GM21381 (cell line): Measurements from ENCODE around the gene ZNF674.
"Not testable (repeated sequence)": the region's sequence is repeated elsewhere in the genome, so short reads cannot be mapped to it uniquely, and the experiment has no call there.

ENCODE experiments used
- ATAC-seq: cut with Tn5 transposase; IDR thresholded peaks from one replicate; pipeline ENCODE4 v1.9.1; 2021; ENCODE audit warnings: mild to moderate bottlenecking, moderate library complexity; ENCODE audit not compliant: unreplicated experiment

The ZNF674 gene

GRCh38 chrX:46571423-46572339 lies 26.5 kb upstream of the ZNF674 start:
- ATAC-seq = no peak

GRCh38 chrX:46569621-46570020 lies 24.4 kb upstream of the ZNF674 start:
- no peak for ATAC-seq

GRCh38 chrX:46567388-46567787 lies 22.2 kb upstream of the ZNF674 start:
- ATAC-seq = no peak

- ATAC-seq = peak; percentile 97
Observed at GRCh38 chrX:46561824-46562657, 16.8 kb upstream of the ZNF674 start.

- no peak for ATAC-seq
Observed at GRCh38 chrX:46559062-46559461, 13.8 kb upstream of the ZNF674 start.

GRCh38 chrX:46554942-46555341 lies 9.7 kb upstream of the ZNF674 start:
- no peak for ATAC-seq

- no peak for ATAC-seq
Observed at GRCh38 chrX:46553935-46554334, 8.7 kb upstream of the ZNF674 start.

GRCh38 chrX:46551494-46552128 lies 6.4 kb upstream of the ZNF674 start:
- ATAC-seq = no peak

GRCh38 chrX:46549914-46550313 lies 4.7 kb upstream of the ZNF674 start:
- ATAC-seq = no peak

GRCh38 chrX:46547857-46548256 lies 2.6 kb upstream of the ZNF674 start:
- ATAC-seq = no peak

- ATAC-seq = not testable (repeated sequence)
Observed at GRCh38 chrX:46544527-46544926, 694 bp downstream of the ZNF674 start.

GRCh38 chrX:46543441-46543840 lies 1.8 kb downstream of the ZNF674 start:
- ATAC-seq = no peak

- ATAC-seq = no peak
Observed at GRCh38 chrX:46531442-46531841, 13.8 kb downstream of the ZNF674 start.

GRCh38 chrX:46530404-46530908 lies 14.8 kb downstream of the ZNF674 start:
- not testable (repeated sequence) for ATAC-seq

GRCh38 chrX:46529740-46530403 lies 15.3 kb downstream of the ZNF674 start:
- ATAC-seq = not testable (repeated sequence)

GRCh38 chrX:46528640-46529039 lies 16.6 kb downstream of the ZNF674 start:
- ATAC-seq = not testable (repeated sequence)

GRCh38 chrX:46506076-46506475 lies 39.1 kb downstream of the ZNF674 start:
- no peak for ATAC-seq

GRCh38 chrX:46502848-46503247 lies 42.4 kb downstream of the ZNF674 start:
- ATAC-seq = no peak

GRCh38 chrX:46500054-46500453 lies 45.2 kb downstream of the ZNF674 start:
- no peak for ATAC-seq

- no peak for ATAC-seq
Observed at GRCh38 chrX:46488712-46489111, 56.5 kb downstream of the ZNF674 start.

- ATAC-seq = no peak
Observed at GRCh38 chrX:46485897-46486296, 59.3 kb downstream of the ZNF674 start.
